ENCODE measurements around the gene SLC6A14.

GRCh38 chrX:116417968-116418367, 18.4 kb upstream of the SLC6A14 start:
- TF ChIP-seq CTCF (IDR thresholded peaks at IDR 0.05) (no peak), SIN3A (IDR thresholded peaks at IDR 0.05; ENCODE audit: borderline replicate concordance, low read depth, low read length) (no peak), MAX (IDR thresholded peaks at IDR 0.05; ENCODE audit: low read depth) (no peak), YY1 (IDR thresholded peaks at IDR 0.05; ENCODE audit: low read depth) (no peak), ELF1 (IDR thresholded peaks at IDR 0.05) (no peak), USF2 (IDR thresholded peaks at IDR 0.05; ENCODE audit: borderline replicate concordance, low read depth, low read length) (no peak), RFX5 (IDR thresholded peaks at IDR 0.05; ENCODE audit: low read length) (no peak), EZH2phosphoT487 (IDR thresholded peaks at IDR 0.05; ENCODE audit: borderline replicate concordance, low read depth) (no peak), RAD21 (IDR thresholded peaks at IDR 0.05; ENCODE audit: low read length) (no peak), CHD2 (IDR thresholded peaks at IDR 0.05; ENCODE audit: low read length, partially characterized antibody) (no peak), POLR2AphosphoS5 (IDR thresholded peaks at IDR 0.05; ENCODE audit: low read depth, low read length) (no peak), TEAD4 (IDR thresholded peaks at IDR 0.05; ENCODE audit: borderline replicate concordance, insufficient read depth) (no peak), JUND (IDR thresholded peaks at IDR 0.05) (no peak), EP300 (IDR thresholded peaks at IDR 0.05; ENCODE audit: borderline replicate concordance in 1 of 2, low read depth in 1 of 2, low read length in 1 of 2) (no peak)
